Measurements from ENCODE around the gene TRAF1. TPM values are rescaled to one million over a fixed set of nuclear protein-coding genes. Genes with fewer than 3 reads are reported as not detected.

Gene TRAF1
- total RNA-seq, 4 donors from 2014 or later: 2.2 to 7.2 (median 4.3) TPM

- in situ Hi-C loops (cut with MboI; ENCODE audit: low pct_ligation_motif_present in 1 of 4, low pct_unique_long_range_greater_than_20kb in 1 of 4, low sequenced_read_pairs in 3 of 4): no loop called here
- H3K4me3 ChIP-seq: peak overlapping the region in 1 of 4 donors; percentile 66
Measured at GRCh38 chr9:120878188-120879130, 48.1 kb downstream of the TRAF1 start.

GRCh38 chr9:120877276-120878034 lies 49.1 kb downstream of the TRAF1 start:
- TF ChIP-seq EP300 (IDR thresholded peaks at IDR 0.05; ENCODE audit: low read depth): no peak
- TF ChIP-seq, protein P1, sequence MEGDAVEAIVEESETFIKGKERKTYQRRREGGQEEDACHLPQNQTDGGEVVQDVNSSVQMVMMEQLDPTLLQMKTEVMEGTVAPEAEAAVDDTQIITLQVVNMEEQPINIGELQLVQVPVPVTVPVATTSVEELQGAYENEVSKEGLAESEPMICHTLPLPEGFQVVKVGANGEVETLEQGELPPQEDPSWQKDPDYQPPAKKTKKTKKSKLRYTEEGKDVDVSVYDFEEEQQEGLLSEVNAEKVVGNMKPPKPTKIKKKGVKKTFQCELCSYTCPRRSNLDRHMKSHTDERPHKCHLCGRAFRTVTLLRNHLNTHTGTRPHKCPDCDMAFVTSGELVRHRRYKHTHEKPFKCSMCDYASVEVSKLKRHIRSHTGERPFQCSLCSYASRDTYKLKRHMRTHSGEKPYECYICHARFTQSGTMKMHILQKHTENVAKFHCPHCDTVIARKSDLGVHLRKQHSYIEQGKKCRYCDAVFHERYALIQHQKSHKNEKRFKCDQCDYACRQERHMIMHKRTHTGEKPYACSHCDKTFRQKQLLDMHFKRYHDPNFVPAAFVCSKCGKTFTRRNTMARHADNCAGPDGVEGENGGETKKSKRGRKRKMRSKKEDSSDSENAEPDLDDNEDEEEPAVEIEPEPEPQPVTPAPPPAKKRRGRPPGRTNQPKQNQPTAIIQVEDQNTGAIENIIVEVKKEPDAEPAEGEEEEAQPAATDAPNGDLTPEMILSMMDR (IDR thresholded peaks at IDR 0.05): no peak
- TF ChIP-seq POLR2AphosphoS5 (IDR thresholded peaks at IDR 0.05): peak in 1 of 3 donors; percentile 45
- TF ChIP-seq POLR2A (IDR thresholded peaks at IDR 0.05): peak; percentile 34
- intact Hi-C loops (cut with DNase I; ENCODE audit: low total_unique reads): loop anchor here (2.0 kb wide), 1 partner anchor 57 kb away; no protein-coding TSS in a partner anchor
- WGBS, 2 donors (ENCODE audit: low coverage in 1 of 2): 1 to 8% methylated on average over 2 to 46 of the region's 63 CpGs
- Histone ChIP-seq H3K27me3 (no peaks in the 10 kb centered on the region), H3K4me1 (peaks cover 3 to 26% (median 18%) of the 10 kb centered on the region in 4 donors), H3K36me3 (no peaks in the 10 kb centered on the region), H3K9me3 (no peaks in the 10 kb centered on the region), H3K4me3 (peak overlapping the region; percentile 45 to 78 (median 68)), H3K27ac (peak overlapping the region; percentile 87 to 96 (median 95))
- in situ Hi-C loops (cut with MboI; ENCODE audit: low pct_ligation_motif_present in 1 of 4, low pct_unique_long_range_greater_than_20kb in 1 of 4, low sequenced_read_pairs in 3 of 4): no loop called here
- peak; percentile 68 for DNase-seq

More at GRCh38 chr9:120878188-120879130, 48.1 kb downstream of the TRAF1 start:
- Histone ChIP-seq H3K27me3 (no peaks in the 10 kb centered on the region), H3K36me3 (no peaks in the 10 kb centered on the region), H3K4me1 (peaks cover 3 to 28% (median 18%) of the 10 kb centered on the region in 4 donors), H3K9me3 (no peaks in the 10 kb centered on the region), H3K27ac (peak overlapping the region; percentile 87 to 96 (median 95))
- no peak for DNase-seq
- WGBS, 2 donors (ENCODE audit: low coverage in 1 of 2): 61 to 80% methylated on average over 4 to 8 of the region's 8 CpGs
- TF ChIP-seq, protein P1 (IDR thresholded peaks at IDR 0.05): no peak
- TF ChIP-seq POLR2A (IDR thresholded peaks at IDR 0.05): no peak
- no peak for TF ChIP-seq EP300 (IDR thresholded peaks at IDR 0.05; ENCODE audit: low read depth)
- no peak for TF ChIP-seq POLR2AphosphoS5 (IDR thresholded peaks at IDR 0.05)
- intact Hi-C loops (cut with DNase I; ENCODE audit: low total_unique reads): no loop called here

DNA sequence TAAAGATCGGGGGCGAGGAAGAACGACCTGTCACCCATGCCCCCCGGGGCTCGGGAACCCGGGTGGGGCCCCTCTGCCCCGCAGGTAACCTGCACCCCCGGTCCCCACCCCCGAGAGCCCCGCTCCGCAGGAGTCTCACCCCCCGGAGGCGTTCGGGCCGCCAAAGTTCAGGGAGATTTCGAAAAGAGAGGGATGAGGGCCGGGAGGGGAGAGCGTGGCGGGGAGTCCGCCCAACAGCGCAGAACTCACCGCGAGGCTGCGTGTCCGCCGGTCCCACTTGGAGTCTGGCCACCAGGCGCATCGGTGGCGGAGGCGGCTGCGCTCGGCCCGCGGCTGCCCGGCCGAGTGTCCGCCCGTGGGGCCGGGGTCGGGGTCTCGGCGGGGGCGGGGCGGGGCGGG lies 49.8 kb downstream of the TRAF1 start, which contains the start of gene PHF19:
TSS of gene PHF19 (minus strand) at position 347 of the 399 bp plus-strand sequence. CDS start 2,447 bp downstream, outside the sequence.
- peak within 1 kb of the TSS; percentile 87 to 96 (median 95) for H3K27ac ChIP-seq
- no peak for DNase-seq
- in situ Hi-C loops (cut with MboI; ENCODE audit: low pct_ligation_motif_present in 1 of 4, low pct_unique_long_range_greater_than_20kb in 1 of 4, low sequenced_read_pairs in 3 of 4): no loop called here
- H3K27me3 ChIP-seq: no peaks in the 10 kb centered on the region
- H3K9me3 ChIP-seq: no peaks in the 10 kb centered on the region
- intact Hi-C loops (cut with DNase I; ENCODE audit: low total_unique reads): loop anchor here (2.0 kb wide), 1 partner anchor 58 kb away; no protein-coding TSS in a partner anchor
- peaks cover 3 to 26% (median 18%) of the 10 kb centered on the region in 4 donors for H3K4me1 ChIP-seq
- H3K36me3 ChIP-seq: no peaks in the 10 kb centered on the region
- TF ChIP-seq POLR2A (IDR thresholded peaks at IDR 0.05) (no peak), EP300 (IDR thresholded peaks at IDR 0.05; ENCODE audit: low read depth) (no peak), POLR2AphosphoS5 (IDR thresholded peaks at IDR 0.05) (no peak)
- TF ChIP-seq, protein P1 (IDR thresholded peaks at IDR 0.05): no peak
- 0% methylated on average over 19 of the region's 45 CpGs; no CpG with 5 or more reads in 1 of the 2 donors for WGBS, 2 donors (ENCODE audit: low coverage in 1 of 2)
- peak within 1 kb of the TSS; percentile 63 to 78 (median 68) for H3K4me3 ChIP-seq
